SHP77 treated with DMSO at 0.1 percent for 48 hours (cell line): ENCODE measurements around the gene PLEKHN1.
"Not testable (repeated sequence)": the region's sequence is repeated elsewhere in the genome, so short reads cannot be mapped to it uniquely, and the experiment has no call there.

ENCODE experiments used
- DNase-seq: peaks from one replicate; lab custom pipeline; 2025; lab: John Stamatoyannopoulos, UW

The PLEKHN1 gene

DNA sequence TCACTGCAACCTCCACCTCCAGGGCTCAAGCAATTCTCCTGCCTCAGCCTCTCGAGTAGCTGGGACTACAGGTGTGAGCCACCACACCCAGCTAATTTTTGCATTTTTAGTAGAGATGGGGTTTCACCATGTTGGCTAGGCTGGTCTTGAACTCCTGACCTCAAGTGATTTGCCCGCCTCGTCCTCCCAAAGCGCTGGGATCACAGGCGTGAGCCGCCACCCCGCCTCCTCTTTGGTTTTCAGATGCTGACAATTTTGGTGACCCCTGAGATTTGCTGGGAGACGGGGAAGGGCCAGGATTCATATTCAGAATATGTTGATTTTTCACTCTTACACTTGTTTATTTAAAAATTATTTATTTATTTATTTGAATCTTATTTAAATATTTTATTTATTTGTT lies 43.8 kb downstream of the PLEKHN1 start:
- not testable (repeated sequence) for DNase-seq

GRCh38 chr1:1011396-1011949 lies 45.2 kb downstream of the PLEKHN1 start:
- no peak for DNase-seq

DNA sequence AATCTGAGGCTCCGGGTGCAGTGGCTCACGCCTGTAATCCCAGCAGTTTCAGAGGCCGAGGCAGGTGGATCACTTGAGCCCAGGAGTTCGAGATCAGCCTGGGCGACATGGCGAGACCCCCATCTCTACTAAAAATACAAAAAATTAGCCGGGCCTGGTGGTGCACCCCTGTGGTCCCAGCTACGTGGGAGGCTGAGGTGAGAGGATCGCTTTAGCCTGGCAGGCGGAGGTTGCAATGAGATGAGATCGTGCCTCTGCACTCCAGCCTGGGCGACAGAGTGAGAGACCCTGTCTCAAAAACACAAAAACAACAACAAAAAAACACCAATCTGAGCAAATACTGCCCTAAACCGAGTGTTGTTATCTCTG lies 46.4 kb downstream of the PLEKHN1 start:
- DNase-seq = not testable (repeated sequence)

GRCh38 chr1:1013105-1013921 lies 47.0 kb downstream of the PLEKHN1 start, which contains the start of gene ISG15:
Gene ISG15, plus strand, starts transcription at chr1:1013497. Its CDS starts 77 bp downstream, at chr1:1013574.
- DNase-seq = peak; percentile 60

GRCh38 chr1:1013922-1014648 lies 47.8 kb downstream of the PLEKHN1 start:
- DNase-seq = peak; percentile 40

DNA sequence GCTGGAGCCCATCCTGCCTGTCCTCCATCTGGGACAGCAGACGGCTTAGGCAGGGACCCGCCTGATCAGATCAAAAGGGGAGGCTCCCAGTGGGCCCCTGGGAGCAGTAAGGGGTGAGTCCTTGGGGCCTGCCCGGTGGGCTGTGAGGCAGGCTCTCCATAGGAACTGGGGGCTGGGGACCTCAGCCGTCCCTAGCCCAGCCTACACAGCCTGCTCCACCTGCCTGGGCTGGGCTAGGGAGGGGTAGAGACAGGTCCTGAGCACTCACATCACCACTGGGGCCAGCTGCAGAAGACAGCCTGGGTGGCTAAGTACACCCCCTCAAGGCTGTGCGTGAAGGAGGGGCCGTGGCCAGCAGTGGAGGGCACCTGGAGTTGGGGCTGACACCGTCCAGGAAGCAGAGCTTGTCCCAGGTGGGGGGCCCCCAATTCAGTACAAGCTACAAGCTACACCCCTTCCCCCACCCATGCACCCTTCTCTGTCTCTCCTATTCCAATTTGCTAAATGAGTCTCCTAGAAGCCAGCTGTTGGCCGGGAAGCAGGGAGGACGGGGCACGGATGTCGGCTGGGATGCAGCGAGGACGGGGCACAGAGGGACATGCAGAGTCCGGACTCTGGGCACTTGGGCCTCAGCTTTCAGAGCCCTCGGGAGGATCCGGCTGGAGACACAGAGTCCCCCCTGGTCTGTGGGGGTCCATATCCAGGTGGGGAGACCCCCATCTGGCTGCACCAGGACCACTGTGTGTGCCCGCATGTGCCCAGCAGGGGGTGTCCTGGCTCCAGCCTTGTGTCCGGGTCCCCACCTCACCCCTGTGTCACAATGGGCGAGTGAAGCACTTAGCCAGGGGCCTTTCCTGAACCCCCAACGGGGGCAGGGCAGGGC lies 48.8 kb downstream of the PLEKHN1 start:
- no peak for DNase-seq

GRCh38 chr1:1017397-1018320 lies 51.4 kb downstream of the PLEKHN1 start:
- DNase-seq = not testable (repeated sequence)

- DNase-seq = not testable (repeated sequence)
Measured at GRCh38 chr1:1018321-1018685, 52.0 kb downstream of the PLEKHN1 start.

GRCh38 chr1:1019122-1019999 lies 53.1 kb downstream of the PLEKHN1 start:
- DNase-seq = no peak

DNA sequence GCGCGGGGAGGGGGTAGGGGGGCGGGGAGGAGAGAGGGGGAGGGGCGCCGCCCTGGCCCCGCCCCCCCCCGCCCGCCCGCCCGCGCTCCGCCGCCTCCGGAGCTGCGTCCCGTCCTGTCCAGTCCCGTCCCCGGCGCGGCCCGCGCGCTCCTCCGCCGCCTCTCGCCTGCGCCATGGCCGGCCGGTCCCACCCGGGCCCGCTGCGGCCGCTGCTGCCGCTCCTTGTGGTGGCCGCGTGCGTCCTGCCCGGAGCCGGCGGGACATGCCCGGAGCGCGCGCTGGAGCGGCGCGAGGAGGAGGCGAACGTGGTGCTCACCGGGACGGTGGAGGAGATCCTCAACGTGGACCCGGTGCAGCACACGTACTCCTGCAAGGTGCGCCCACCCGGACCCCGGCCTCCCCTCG lies 53.7 kb downstream of the PLEKHN1 start, which contains the start of gene AGRN:
AGRN (plus strand) TSS at position 121 of the 405 bp plus-strand sequence; CDS start at position 174, 53 bp downstream.
- no peak for DNase-seq

GRCh38 chr1:1020415-1021009 lies 54.2 kb downstream of the PLEKHN1 start:
- no peak for DNase-seq

DNA sequence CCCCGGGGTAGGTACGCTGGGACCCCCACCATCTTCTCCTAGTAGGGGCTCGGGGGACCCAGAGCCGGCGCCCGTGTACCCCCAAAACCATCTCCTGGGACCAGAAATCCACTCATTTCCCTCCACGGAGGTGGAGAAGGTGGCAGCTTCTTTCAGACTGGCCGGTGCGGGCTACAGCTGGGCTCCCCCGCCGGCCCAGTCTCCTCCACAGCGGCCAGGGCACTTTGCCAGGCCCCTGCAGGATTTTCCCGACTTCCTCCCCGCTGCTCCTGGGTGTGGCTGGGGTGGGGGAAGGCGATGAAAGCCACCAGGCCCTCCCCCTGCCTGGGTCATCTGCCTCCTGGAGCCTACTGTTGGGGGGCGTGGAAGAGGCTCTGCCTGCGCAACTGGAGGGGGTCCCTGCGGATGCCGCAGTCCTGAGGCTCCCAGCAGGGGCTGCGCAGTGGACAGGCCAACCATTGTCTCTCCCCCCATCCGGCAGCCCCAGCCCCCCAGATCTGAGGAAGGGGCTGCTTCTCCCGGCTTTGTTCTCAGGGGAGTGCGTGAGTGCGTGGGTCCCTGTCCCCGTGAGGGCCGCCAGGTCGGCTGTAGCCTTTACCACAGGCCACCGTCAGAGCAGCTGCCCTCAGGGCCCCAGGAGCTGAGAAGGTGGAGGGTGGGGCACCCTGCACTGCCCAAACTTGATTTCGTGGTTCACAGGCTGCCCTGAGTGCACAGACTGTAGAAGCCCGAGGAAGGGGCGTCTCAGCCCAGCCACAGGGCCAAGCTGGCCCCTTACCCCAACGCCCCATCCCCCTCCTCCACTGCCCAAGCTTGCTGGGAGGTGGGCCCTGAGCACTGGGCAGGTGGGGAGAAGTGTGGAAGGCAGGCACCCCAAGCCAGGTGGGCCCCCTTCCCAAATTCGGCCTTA lies 55.0 kb downstream of the PLEKHN1 start:
- DNase-seq = no peak

DNA sequence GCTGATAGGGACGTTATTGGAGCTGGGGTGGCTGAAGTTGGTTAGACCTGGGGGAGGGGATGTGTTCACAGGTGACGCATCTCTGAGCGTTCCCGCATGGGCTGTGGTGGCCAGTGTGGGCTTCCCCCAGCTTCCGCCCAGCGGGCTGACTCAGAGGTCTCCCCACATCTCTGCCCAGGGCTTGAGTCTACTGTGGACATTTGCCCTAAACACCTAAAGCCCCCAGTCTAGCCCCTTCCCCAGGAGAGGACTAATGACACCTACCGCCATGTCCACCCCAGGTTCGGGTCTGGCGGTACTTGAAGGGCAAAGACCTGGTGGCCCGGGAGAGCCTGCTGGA lies 55.6 kb downstream of the PLEKHN1 start:
- DNase-seq = no peak

DNA sequence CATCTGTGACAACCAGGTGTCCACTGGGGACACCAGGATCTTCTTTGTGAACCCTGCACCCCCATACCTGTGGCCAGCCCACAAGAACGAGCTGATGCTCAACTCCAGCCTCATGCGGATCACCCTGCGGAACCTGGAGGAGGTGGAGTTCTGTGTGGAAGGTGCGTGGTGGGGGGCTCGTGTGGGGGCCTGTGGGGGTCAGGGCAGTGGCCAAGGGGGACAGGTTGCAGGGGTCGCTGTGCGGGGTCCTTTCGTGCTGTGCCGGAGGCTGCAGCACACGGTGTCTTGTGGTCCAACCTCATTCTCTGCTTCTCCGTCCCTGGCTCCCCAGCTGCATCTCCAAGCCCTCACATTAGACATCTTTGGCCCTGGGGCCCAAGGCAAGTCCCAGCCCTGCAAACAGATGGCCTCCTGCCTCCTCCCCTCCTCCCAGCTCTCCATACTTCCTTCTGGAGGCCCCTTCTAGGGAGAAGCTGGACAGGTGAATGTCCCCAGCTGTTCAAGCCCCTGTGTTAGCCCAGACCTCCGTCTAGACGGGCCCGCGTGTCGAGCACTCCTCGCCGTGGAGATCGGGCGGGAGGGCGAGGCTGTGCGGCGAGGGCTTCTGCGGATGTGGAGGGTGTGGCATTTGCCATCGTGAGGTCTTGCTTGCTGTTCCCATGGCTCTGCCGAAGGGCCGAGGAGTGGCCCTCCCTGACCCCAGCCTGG lies 56.2 kb downstream of the PLEKHN1 start:
- no peak for DNase-seq

- no peak for DNase-seq
Measured at GRCh38 chr1:1023700-1024099, 57.4 kb downstream of the PLEKHN1 start.

DNA sequence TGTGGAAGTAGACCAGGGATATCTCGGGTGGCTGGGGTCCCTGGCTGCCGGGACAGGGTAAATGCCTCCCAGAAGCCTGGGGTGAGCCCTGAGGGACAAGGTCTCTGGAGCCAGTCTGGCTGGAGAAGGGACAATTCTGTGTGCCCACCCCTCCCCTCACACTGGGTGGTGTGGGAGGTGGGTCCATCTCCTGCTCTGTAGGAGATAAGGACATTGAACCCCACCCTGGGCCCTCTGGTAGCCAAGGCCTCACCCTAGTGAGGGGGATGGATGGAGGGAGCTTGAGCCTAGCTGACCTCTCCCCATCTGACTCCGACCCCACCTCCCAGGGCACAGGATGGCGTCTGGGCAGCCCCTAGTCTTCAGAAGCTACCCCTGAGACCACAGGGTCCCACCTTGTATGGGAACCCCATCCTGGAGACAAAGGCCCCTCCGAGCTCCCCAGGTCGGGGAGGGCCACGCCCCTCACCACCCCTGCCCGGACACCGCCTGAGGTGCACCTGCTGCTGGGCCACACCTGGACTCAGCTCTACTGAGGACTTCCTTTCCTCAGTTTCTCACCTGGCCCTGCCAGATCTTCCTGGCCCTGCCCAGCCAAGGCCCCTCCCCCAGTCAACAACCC lies 58.0 kb downstream of the PLEKHN1 start:
- no peak for DNase-seq
